SK-N-SH (cell line): ENCODE results near the gene LRRC59.

Source experiments
- CTCF ChIP-seq: fragments of 200-600 bp; sonication (generic); IDR thresholded peaks from 2 replicates; pipeline ENCODE4 v1.6.1; 2017; ENCODE audit warnings: antibody characterized with exemption, mild to moderate bottlenecking, moderate library complexity
- EP300 ChIP-seq, 2 experiments: IDR thresholded peaks; 2 replicates each; pipeline versions ENCODE4 v1.4.0 to v1.6.1; 2012; ENCODE audit warnings: borderline replicate concordance in 1 of 2, low read depth in 1 of 2, low read length in 1 of 2
- EZH2phosphoT487 ChIP-seq: fragments of 200-600 bp; sonication (generic); IDR thresholded peaks from 2 replicates; pipeline ENCODE4 v1.6.1; 2017; ENCODE audit warnings: low read depth, mixed run types, mild to moderate bottlenecking, antibody characterized with exemption, moderate library complexity, borderline replicate concordance
- GABPA ChIP-seq: IDR thresholded peaks from 2 replicates; pipeline ENCODE4 v1.4.0; 2012; ENCODE audit warnings: low read depth, mild to moderate bottlenecking
- IRF3 ChIP-seq: fragments of 150-350 bp; IDR thresholded peaks from 2 replicates; pipeline ENCODE4 v1.6.1; 2016; ENCODE audit warnings: mild to moderate bottlenecking, low read depth, low read length
- MAX ChIP-seq: IDR thresholded peaks from 2 replicates; pipeline ENCODE4 v1.4.0; 2012; ENCODE audit warnings: low read depth
- POLR2AphosphoS5 ChIP-seq: IDR thresholded peaks from 2 replicates; pipeline ENCODE4 v1.6.1; 2012; ENCODE audit warnings: low read depth, low read length
- RAD21 ChIP-seq: IDR thresholded peaks from 2 replicates; pipeline ENCODE4 v1.6.1; 2012; ENCODE audit warnings: mild to moderate bottlenecking, low read length
- REST ChIP-seq: IDR thresholded peaks from 2 replicates; pipeline ENCODE4 v1.6.1; 2012; ENCODE audit warnings: mild to moderate bottlenecking, low read depth, low read length, moderate library complexity
- SIN3A ChIP-seq: IDR thresholded peaks from 2 replicates; pipeline ENCODE4 v1.6.1; 2012; ENCODE audit warnings: low read depth, mild to moderate bottlenecking, low read length, moderate library complexity, borderline replicate concordance
- TAF1 ChIP-seq: IDR thresholded peaks from 2 replicates; pipeline ENCODE4 v1.6.1; 2012; ENCODE audit warnings: low read depth, mild to moderate bottlenecking, low read length, moderate library complexity, borderline replicate concordance
- TCF12 ChIP-seq: IDR thresholded peaks from 2 replicates; pipeline ENCODE4 v1.4.0; 2012

- TF ChIP-seq CTCF (no peak), POLR2AphosphoS5 (no peak), REST (no peak), TAF1 (no peak), SIN3A (no peak), MAX (no peak), EZH2phosphoT487 (no peak), RAD21 (no peak), TCF12 (no peak), EP300 (IDR thresholded peaks at IDR 0.05; ENCODE audit: borderline replicate concordance in 1 of 2, low read depth in 1 of 2, low read length in 1 of 2) (no peak), GABPA (no peak), IRF3 (no peak)
These were observed 41.7 kb upstream of the LRRC59 start for GRCh38 chr17:50439008-50439407.
